GM12878 (cell line): ENCODE measurements around the gene ITGA1.

Experiments
- CREB1 ChIP-seq: IDR thresholded peaks from 2 replicates; pipeline ENCODE4 v1.6.1; 2012; ENCODE audit warnings: low read depth, mild to moderate bottlenecking, inconsistent platforms
- EP300 ChIP-seq, 2 experiments: fragments of 150-350 bp in 1 of 2; IDR thresholded peaks; 2 replicates each; pipeline ENCODE4 v1.6.1; 2011 to 2012; ENCODE audit warnings: low read depth in 2 of 2, low read length in 2 of 2, borderline replicate concordance in 1 of 2, improper control_type of control experiment in 1 of 2, inconsistent platforms in 1 of 2; ENCODE audit not compliant: control insufficient read depth in 1 of 2
- EZH2 ChIP-seq: IDR thresholded peaks from 2 replicates; pipeline ENCODE4 v1.6.1; 2012; ENCODE audit warnings: low read depth, mild to moderate bottlenecking, control low read depth, inconsistent platforms, low read length, borderline replicate concordance; ENCODE audit not compliant: control insufficient read depth
- HDAC2 ChIP-seq: fragments of 200-600 bp; sonication (generic); IDR thresholded peaks from 2 replicates; pipeline ENCODE4 v1.6.1; 2017
- MAX ChIP-seq: IDR thresholded peaks from 2 replicates; pipeline ENCODE4 v1.6.1; 2012; ENCODE audit warnings: low read depth, low read length, improper control_type of control experiment
- POLR2A ChIP-seq: IDR thresholded peaks from 2 replicates; pipeline ENCODE4 v1.6.1; 2011; ENCODE audit warnings: low read depth, mild to moderate bottlenecking, low read length
- SIN3A ChIP-seq: IDR thresholded peaks from 2 replicates; pipeline ENCODE4 v1.6.1; 2012; ENCODE audit warnings: low read depth, low read length, improper control_type of control experiment
- SMAD1 ChIP-seq: fragments of 450-650 bp; IDR thresholded peaks from 2 replicates; pipeline ENCODE4 v1.6.1; 2018; ENCODE audit warnings: mild to moderate bottlenecking, low read depth; ENCODE audit not compliant: partially characterized antibody
- SMARCA5 ChIP-seq: fragments of 450-650 bp; IDR thresholded peaks from 2 replicates; pipeline ENCODE4 v1.6.1; 2017; ENCODE audit warnings: mild to moderate bottlenecking
- TCF7 ChIP-seq: IDR thresholded peaks from 2 replicates; pipeline ENCODE4 v1.6.1; 2014; ENCODE audit warnings: antibody characterized with exemption, borderline replicate concordance
- ZZZ3 ChIP-seq: IDR thresholded peaks from 2 replicates; pipeline ENCODE4 v1.6.1; 2011; ENCODE audit warnings: low read depth; ENCODE audit not compliant: control insufficient read depth, insufficient read length
- TF ChIP-seq, protein P1 (sequence below): fragments of 450-650 bp; formaldehyde crosslinking; IDR thresholded peaks from 2 replicates; pipeline ENCODE4 v1.5.0; 2022; ENCODE audit warnings: mild to moderate bottlenecking, missing genetic modification characterization
- TF ChIP-seq, protein P2 (sequence below), 3 experiments: IDR thresholded peaks in 2 of 3; conservative IDR thresholded peaks in 1 of 3; 2 replicates each; pipeline ENCODE4 v1.5.1; 2011; ENCODE audit warnings: low read depth in 3 of 3, low read length in 3 of 3, mild to moderate bottlenecking in 3 of 3, control low read depth in 2 of 3, moderate library complexity in 2 of 3, inconsistent platforms in 1 of 3, mixed read lengths in 1 of 3; ENCODE audit not compliant: control insufficient read depth in 2 of 3, insufficient read depth in 1 of 3; ENCODE audit errors: extremely low read depth in 1 of 3

DNA sequence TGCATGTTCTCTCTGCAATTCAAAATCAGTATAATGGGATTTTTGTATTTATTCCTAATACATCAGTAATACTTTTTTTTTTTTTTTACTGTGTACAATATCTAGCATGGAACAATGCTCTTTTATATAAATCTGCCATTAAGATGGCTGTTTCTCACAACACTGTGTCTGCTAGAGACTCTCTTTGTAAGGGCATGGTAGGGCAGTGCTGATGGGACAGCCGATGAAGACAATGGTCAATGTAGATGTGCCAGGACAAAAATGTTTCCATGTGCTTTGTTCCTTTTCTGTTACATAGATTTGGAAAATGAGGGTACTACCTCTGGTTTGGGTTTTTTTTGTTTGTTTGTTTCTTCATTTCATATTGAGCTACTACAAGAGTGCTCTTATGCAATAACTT is 106.1 kb downstream of the ITGA1 start:
- TF ChIP-seq, protein P1, sequence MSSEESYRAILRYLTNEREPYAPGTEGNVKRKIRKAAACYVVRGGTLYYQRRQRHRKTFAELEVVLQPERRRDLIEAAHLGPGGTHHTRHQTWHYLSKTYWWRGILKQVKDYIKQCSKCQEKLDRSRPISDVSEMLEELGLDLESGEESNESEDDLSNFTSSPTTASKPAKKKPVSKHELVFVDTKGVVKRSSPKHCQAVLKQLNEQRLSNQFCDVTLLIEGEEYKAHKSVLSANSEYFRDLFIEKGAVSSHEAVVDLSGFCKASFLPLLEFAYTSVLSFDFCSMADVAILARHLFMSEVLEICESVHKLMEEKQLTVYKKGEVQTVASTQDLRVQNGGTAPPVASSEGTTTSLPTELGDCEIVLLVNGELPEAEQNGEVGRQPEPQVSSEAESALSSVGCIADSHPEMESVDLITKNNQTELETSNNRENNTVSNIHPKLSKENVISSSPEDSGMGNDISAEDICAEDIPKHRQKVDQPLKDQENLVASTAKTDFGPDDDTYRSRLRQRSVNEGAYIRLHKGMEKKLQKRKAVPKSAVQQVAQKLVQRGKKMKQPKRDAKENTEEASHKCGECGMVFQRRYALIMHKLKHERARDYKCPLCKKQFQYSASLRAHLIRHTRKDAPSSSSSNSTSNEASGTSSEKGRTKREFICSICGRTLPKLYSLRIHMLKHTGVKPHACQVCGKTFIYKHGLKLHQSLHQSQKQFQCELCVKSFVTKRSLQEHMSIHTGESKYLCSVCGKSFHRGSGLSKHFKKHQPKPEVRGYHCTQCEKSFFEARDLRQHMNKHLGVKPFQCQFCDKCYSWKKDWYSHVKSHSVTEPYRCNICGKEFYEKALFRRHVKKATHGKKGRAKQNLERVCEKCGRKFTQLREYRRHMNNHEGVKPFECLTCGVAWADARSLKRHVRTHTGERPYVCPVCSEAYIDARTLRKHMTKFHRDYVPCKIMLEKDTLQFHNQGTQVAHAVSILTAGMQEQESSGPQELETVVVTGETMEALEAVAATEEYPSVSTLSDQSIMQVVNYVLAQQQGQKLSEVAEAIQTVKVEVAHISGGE: no peak
- TF ChIP-seq, protein P2, sequence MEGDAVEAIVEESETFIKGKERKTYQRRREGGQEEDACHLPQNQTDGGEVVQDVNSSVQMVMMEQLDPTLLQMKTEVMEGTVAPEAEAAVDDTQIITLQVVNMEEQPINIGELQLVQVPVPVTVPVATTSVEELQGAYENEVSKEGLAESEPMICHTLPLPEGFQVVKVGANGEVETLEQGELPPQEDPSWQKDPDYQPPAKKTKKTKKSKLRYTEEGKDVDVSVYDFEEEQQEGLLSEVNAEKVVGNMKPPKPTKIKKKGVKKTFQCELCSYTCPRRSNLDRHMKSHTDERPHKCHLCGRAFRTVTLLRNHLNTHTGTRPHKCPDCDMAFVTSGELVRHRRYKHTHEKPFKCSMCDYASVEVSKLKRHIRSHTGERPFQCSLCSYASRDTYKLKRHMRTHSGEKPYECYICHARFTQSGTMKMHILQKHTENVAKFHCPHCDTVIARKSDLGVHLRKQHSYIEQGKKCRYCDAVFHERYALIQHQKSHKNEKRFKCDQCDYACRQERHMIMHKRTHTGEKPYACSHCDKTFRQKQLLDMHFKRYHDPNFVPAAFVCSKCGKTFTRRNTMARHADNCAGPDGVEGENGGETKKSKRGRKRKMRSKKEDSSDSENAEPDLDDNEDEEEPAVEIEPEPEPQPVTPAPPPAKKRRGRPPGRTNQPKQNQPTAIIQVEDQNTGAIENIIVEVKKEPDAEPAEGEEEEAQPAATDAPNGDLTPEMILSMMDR (IDR thresholded peaks at IDR 0.05 in 2 of 3, conservative IDR thresholded peaks at IDR 0.05 in 1 of 3; ENCODE audit: control insufficient read depth in 2 of 3, extremely low read depth in 1 of 3, insufficient read depth in 1 of 3, low read depth in 3 of 3, low read length in 3 of 3): no peak
- TF ChIP-seq SIN3A: no peak
- TF ChIP-seq ZZZ3: no peak
- no peak for TF ChIP-seq TCF7
- TF ChIP-seq SMAD1: no peak
- no peak for TF ChIP-seq POLR2A
- no peak for TF ChIP-seq SMARCA5
- TF ChIP-seq MAX: no peak
- TF ChIP-seq EZH2: no peak
- no peak for TF ChIP-seq CREB1
- TF ChIP-seq HDAC2: no peak
- no peak for TF ChIP-seq EP300 (IDR thresholded peaks at IDR 0.05; ENCODE audit: borderline replicate concordance in 1 of 2, control insufficient read depth in 1 of 2, low read depth in 2 of 2, low read length in 2 of 2)
